NCI-H2227 (cell line): ENCODE data around the gene ST7.

Experiments
- DNase-seq: peaks from one replicate; lab custom pipeline; 2025; ENCODE audit not compliant: unreplicated experiment; lab: John Stamatoyannopoulos, UW

ST7 gene

DNA sequence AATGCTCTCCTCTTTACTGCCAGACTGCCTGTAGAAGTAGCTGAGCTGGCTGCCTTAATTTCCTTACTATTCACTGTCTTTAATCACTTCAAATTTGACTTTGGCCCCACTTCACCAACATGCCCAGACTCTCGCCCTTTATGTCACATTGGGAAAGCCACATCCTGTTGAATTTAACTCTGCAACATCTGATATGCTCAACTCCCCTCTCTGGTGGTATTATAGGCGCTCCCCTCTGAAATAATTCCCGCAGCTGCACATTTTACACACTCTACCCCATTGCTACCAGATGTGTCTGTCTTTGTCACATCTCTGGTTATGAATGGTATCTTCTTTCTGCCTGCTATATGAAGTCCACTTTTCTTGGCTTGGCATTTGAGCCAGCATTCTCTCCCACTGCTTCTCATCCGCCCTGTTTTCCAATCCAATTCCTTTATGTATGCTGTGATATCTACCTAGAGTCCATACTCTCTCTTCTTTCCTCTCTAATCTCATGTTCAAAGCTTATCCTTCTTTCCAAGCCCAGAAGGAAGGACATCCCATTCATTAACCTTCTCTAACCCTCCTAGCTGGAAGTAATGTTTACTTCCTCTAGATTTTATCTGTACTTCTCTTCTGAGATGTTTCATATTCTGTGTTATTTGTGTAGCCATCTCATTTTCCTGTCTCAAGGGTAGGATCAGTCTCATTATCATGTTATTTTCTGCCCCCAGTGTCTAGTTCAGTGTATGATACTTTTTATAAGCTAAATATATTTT lies 134.5 kb downstream of the ST7 start:
- no peak for DNase-seq

DNA sequence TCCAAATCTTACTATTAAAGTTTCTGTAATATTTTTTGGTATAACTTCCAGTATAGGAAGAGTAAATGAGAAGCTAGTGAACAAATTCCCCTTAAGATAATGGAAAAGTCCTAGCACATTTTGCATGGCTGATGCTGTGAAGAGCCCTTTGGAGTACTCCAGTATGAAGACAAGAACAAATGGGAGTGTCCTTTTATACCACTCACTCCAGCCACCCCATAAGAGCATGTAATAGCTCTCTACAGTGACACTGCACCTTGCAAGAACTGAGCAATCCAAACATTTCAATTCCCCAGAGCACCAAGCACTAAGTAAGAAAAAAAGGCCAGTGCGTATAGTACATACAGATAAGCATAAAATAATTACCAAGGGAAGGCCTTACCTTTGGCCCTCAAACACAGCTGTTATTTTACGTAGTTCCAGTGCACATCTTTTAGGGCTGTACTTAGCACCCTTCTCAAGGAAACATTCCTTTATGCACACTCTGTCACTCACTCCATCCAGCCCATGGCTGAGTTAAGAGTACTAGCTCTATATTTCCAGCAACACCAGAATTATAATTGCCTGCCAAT lies 135.4 kb downstream of the ST7 start:
- DNase-seq, result no peak

DNA sequence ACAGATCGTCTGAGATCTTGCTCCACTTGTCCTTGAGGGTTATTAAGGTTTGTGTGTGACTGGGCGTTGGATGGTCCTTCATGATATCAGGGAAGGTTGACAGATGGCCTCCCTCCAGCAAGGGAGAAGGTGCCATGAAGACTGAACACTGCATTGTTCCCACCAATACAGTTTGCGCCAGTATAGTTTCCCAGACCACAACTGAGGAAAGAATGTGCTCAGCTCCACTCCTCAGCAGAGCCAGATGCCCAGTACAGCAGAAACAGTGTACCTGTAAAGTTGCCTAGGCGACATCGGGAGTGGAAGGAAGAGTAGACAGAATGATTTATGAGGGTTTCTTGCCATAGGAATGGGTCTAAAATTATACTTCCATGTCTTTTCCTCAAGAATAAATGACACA lies 137.5 kb downstream of the ST7 start:
- DNase-seq, result no peak

DNA sequence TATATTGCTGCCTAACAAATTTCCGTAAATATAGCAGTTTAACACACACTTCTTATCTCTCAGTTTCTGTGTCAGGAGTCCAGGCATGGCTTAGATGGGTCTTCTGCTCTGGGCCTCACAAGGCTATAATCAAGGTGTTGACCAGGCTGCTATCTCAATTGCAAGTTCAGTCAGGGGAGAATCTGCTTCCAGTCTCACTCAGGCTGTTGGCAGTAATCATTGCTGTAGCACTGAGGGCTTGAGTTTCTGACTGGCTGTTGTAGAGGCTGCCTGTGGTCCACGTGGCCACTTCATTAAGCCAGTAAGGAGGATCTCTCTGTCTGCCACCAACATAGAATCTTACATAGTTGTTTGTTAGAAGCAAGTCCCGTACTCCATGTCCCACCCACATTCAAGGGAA lies 138.4 kb downstream of the ST7 start:
- no peak for DNase-seq

GRCh38 chr7:117092785-117093184 lies 139.5 kb downstream of the ST7 start:
- no peak for DNase-seq

DNA sequence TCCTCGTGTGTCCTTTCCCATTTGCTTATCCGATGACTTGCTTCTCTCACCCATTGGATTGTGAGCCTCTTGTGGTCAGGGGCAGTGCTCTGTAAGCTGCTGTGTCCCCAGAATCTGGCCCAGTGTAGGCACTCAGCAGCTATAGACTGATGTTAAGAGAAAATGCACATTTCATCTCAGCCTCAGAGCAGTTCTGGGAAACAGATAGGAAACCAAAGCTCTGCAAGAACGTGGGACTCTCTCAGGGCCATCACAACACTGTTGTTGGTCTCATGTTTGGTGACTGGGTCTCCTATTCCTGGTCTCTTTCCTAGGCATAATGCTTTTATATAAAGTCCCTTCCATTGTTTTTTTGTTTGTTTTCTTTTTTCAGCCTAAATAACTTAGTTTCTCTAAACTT lies 141.2 kb downstream of the ST7 start:
- no peak for DNase-seq

DNA sequence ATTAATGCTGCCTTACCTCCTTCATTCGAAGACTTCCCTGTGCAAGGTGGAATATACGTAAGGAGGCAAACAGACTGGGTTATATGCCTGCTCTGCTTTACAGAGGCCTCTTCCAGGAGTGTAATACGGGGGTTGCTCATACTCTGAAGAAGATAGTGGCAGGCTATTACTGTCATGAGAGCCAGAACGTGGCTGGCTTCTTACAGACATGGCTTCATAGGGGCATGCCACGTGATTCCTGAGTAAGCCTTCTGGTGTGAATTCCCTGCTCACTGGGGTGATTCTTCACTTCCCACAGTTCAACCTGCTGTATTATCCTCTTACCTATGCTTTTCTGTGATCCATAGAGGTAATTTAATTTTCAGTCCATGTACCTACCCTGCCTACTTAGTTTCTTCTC lies 141.8 kb downstream of the ST7 start:
- DNase-seq, result no peak

- no peak for DNase-seq
Observed at GRCh38 chr7:117096330-117096729, 143.0 kb downstream of the ST7 start.

DNA sequence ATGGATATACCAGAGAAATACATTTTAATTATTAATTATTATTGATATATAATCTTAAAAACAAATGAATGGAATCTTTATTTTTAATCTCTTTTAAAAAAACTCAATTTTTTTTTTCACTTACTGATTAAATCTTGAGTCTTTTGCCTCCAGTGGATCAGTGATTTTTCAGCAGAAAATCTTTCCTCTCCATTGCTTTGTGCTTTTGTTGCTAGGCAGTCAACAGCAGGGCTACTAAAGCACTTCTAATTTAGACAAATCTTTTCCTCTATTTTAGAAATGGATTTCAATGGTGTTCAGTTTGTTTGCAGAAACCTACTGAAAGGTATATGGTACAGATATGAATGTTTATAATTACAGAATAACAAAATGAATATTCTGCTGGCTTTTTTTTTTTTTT lies 143.6 kb downstream of the ST7 start:
- DNase-seq, result no peak

- DNase-seq, result no peak
Observed at GRCh38 chr7:117097860-117098259, 144.6 kb downstream of the ST7 start.

DNA sequence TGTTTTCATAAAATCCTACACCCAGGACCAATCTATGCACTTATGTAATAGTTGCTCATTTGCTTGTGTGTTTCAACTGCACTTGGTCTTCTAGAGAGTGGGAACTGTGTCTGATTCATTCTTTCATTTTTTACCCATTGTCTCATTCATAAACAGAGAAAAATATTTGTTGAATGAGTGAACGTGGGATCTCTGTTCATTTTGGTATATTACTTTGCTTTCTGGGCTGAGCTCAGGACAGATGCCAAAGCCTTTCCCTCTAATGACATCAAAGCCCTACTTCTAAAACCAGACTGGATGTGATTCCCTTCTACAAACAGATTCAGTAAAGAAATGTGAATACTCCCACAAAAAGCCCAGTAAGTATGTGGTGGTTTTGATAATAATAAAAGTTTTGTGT lies 145.2 kb downstream of the ST7 start:
- no peak for DNase-seq

- DNase-seq, result no peak
Observed at GRCh38 chr7:117101026-117101425, 147.7 kb downstream of the ST7 start.

DNA sequence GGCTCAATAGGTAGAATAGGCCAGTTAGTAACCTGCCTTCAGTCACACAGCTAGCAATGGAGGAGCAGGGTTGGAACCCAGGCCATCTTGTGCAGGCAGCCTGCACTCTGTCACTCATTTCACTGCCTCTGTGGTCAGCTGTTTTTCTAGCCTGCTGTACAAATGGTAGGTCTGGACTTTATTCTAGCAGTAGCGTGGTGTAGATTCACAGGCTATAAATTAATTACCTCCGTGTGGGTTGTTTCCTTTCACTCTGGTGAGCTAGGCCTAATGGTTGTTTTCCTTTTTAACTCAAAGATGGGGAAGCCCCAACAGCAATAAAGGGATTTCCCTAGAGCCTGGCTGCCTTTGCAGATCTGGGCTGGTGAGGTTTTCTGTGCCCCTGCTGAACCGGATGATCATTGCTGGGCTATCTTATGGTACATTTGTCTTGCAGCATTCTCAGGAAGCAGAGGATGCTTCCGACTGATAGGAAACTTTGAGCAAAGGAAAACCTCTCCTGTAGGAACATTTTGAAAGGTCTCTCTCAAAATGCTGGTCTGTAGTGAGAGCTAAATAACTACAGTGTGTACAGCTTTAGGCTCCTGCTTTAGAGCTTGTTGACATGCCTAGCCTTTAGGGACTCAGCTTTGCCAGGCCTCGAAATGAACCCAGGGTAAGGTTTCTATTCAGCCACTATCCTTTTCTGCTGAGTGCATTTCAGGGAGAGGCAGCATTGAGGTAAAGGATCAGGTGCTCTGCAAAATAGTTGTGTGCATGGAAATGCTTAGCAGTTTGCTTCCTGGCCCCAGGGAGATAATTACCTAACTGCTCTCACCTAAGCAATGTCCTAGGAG lies 157.4 kb downstream of the ST7 start:
- DNase-seq, result no peak

DNA sequence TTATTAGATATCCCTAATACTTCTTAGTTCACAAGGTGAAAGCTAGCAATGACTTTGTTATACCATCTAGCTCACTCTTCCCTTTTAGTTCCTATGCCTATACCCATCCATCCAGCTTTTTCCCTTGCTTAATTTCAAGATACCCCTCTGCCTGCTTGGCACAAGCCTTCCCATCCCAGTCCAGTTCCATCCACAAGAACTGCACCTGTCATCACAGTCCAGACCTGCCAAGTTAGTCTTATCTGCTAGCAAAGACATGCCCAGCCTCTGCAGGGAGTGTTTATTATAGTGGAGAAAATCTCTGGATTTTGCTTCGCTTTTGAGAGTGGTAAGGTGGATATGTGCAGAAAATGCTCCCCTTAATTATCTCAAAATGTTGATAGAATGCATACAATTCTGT lies 158.2 kb downstream of the ST7 start:
- DNase-seq, result no peak

DNA sequence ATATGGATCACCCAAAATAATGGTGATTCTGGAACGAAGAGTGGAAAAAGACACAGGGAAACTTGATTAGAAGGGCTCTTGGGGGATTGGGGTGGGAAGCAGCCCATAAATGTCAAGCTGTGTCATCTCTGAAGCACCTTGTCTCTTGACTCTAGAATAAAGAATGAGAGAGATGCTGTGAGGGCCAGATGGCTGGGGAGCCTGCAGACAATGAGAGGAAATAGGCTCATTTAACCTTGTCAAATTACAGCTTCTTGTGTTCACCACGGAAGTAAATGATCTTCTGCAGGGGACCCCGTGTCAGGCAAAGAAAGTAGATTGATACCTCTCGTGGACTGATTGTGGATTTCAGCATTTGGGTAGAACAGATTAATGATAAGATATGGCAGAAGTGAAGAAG lies 159.3 kb downstream of the ST7 start:
- DNase-seq, result peak; percentile 65

GRCh38 chr7:117113871-117114270 lies 160.6 kb downstream of the ST7 start:
- DNase-seq, result no peak

GRCh38 chr7:117114272-117114671 lies 161.0 kb downstream of the ST7 start:
- DNase-seq, result no peak

- no peak for DNase-seq
Observed at GRCh38 chr7:117116211-117116610, 162.9 kb downstream of the ST7 start.

- no peak for DNase-seq
Observed at GRCh38 chr7:117117172-117117571, 163.9 kb downstream of the ST7 start.

DNA sequence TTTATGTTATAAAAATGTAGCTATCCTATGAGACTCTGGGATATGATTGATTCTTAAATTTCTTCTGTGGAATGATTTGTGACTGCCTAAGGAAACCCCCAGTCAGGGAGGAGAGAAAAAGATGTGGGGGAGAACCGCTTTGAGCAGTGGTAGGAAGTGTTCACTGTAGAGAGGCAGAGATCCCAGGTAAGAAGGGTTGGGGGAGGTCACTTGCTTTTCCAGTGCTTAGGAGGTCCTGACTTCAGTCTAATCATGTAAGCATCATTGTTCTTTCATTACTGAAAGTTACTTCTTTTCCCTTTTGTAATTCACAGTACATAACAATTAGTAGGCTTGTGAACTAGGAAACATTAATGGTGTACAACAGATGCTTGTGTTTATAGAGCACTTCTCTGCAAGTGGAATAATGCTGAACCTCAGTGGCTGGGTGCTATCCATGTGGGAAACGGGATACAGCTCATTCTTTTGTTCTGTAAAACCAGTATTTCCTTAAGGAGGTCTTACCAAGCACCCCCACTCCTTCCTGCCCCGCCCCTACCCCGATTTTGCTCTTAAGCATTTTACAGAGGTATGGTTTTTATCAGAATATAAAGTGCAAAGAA lies 165.4 kb downstream of the ST7 start:
- no peak for DNase-seq

GRCh38 chr7:117119192-117119924 lies 166.1 kb downstream of the ST7 start:
- DNase-seq, result peak; percentile 88
